LoVo (cell line): ENCODE data around the gene RAI1.
"Not testable (repeated sequence)": the region's sequence is repeated elsewhere in the genome, so short reads cannot be mapped to it uniquely, and the experiment has no call there.

ENCODE experiments used
- DNase-seq: peaks from one replicate; pipeline ENCODE4 v3.0.0-alpha.2; 2016; ENCODE audit warnings: low spot score

The RAI1 gene

DNA sequence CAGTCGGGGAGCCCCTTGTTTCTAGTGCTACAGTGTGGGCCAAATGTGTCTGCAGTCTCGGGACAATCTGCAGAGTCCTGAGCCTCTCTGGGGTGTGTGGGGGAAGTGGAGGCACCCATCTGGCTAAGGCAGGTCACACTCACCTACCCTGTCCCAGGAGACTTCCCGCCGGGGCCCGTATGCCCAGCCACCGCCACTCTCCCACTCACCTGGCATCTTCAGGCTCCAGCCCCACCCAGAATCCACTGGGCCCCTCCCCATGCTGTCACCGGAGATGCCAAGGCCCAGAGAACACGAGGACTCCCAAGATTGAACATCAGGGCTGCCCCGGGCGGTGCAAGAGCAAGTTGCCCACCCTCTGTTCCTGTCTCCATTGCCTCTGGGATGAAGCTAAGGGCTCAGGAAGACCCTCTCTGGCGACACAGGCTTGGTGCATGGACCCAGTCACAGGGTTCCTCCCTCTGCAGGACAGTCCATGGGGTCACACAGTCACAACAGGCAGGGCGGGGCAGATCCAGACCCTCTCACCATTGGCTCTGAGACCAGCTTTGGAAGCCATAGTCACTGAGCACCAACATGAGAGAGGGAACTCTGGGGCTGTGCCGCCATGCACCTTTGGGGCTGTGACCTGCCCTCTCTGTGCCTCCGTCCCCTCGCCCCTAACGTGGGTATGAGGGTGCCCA lies 117.5 kb downstream of the RAI1 start:
- no peak for DNase-seq

- no peak for DNase-seq
These were observed 119.3 kb downstream of the RAI1 start for GRCh38 chr17:17800504-17801021.

- DNase-seq: no peak
These were observed 120.7 kb downstream of the RAI1 start for GRCh38 chr17:17801800-17802481.

DNA sequence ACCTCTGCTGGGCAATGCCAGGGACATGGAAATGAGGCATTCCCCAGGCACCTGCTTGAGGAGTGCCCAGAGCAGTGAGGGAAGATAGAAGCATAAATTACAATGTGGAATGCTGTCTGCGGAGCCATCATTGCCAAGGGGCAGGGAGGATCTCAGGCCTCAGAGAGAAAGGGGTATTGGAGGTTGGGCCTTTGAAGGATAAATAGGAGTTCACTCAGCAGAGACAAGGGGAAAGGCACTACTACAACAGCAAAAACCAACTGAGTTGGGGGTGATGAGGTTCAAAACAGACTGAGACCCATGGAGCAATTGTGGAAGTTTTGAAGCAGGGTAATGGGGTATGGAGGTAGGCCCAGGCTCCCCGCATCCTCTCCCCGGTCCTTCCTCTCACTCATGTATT lies 122.7 kb downstream of the RAI1 start:
- no peak for DNase-seq

GRCh38 chr17:17805575-17805974 lies 124.3 kb downstream of the RAI1 start:
- no peak for DNase-seq

- DNase-seq: no peak
These were observed 124.8 kb downstream of the RAI1 start for GRCh38 chr17:17806035-17806434.

DNA sequence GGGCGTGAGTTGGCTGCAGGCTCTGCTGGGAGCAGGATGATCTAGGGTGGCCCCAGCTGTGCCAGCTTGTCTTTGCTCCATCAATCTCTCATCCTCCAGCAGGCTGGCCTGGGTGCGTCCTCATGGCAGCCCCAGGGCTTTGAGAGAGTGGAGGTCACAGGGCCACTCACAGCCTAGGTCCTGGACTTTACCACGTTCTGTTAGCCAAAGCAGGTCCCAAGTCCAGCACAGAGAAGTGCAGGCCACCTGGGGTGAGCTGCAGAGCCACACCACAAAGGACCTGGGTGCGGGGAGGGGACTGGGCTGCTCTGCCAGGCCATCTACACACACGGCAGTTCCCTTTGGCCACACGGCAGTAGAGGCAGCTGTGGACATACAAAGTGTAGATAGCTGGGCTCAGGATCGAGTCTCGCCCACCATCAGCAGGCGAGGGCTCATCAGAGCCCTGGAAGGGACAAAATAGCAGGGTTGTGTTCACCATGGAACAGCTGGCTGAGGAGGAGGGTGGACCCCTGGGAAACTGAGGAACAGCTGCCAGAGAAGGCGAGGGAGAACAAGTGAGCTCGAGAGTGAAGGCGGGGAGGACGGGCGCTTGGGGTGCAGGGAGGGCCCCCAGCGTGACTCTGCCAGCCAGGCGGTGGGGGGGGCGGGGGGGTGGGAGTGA lies 125.5 kb downstream of the RAI1 start:
- no peak for DNase-seq

DNA sequence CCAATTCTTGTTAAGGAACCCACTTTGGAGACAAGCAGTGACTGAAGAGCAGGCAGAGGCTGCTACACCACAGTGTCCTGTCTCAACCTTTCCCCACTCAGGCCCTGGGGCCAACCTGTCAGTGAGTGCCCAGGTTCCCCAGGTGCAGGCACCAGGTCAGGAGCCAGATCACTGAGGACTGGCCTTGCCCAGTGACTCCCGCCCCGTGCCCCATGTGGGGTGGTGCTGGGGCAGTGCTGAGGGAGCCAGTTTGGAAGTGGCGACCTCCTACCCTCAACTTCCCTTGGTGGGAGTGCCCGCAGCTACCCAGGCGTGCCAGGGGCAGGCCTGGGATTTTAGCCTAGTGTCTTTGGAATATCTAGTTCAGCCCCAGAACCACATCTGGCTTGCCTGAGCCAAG lies 126.2 kb downstream of the RAI1 start:
- DNase-seq: no peak

- DNase-seq: not testable (repeated sequence)
These were observed 126.9 kb downstream of the RAI1 start for GRCh38 chr17:17808200-17808599.

DNA sequence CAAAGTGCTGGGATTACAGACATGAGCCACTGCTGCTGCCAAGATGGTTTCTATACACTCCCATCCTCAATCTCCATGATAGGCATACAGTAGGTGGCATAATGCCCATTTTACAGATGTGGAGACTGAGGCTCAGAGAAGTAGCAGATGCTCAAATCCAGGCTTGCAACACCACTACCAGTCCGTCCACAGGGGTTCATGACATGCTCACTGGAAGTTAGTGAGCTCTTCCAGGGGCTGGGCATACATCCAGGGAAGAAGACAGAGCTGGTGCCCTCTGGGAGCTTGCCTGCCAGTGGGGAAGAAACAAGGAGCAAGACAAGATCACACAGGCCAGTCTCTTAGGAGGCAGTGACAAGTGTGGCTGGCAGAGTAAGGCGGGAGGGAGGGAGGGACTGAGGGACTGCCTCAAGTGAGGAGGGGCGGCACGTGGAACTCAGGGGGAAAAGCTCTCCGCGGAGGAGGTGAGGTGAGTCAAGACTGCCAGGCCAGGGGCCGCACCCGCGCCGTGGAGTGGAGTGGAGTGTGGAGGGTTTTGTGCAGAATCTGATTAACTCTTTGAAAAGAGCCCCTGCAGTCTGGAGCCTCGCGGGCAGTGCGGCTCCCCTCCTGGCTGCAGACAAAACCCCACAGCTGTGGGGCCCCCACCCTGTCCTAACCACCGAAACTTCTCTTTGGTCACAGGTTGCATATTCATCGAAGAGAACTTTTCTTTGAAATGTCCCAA lies 127.6 kb downstream of the RAI1 start:
- DNase-seq: no peak

- no peak for DNase-seq
These were observed 128.3 kb downstream of the RAI1 start for GRCh38 chr17:17809531-17810083.

DNA sequence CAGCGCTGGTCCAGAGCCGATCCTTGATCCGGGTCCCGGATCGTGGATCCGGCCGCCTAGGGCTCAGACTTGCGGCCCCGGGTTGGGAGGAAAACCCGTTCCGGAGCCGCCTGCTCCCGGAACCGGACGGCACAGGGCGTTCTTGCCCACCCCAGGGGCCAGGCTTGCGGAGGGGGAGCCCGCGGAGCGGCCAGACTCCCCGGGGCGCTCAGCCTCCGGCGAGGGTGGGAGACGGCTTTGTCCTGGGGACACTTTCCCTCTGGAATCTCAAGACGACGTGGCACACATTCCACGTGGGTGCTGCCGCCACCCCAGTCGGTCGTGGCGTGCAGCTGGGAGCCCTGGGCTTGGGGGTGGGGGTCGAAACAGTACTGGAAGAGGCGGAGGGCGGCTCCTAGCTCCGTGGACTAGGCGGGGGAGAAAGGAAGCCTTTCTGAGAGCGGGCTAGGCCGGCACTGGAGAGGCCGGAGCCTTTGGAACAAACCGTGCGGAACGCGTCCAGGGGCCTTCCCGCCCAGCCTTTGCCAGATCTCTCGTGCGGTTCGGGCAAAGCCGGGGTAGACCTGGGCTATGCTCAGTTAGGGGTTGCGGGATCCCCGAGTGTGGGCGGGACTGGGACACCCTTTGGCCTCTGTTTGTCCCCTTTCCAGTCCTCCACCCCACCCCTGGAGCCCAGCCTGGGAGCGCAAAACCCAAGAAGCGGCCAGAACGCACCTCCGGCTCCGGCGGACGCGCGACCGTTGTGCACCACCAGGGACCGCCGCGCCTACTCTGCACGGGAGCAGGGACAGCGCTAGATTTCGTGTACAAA lies 129.0 kb downstream of the RAI1 start:
- no peak for DNase-seq

- no peak for DNase-seq
These were observed 129.6 kb downstream of the RAI1 start for GRCh38 chr17:17810895-17811248.

DNA sequence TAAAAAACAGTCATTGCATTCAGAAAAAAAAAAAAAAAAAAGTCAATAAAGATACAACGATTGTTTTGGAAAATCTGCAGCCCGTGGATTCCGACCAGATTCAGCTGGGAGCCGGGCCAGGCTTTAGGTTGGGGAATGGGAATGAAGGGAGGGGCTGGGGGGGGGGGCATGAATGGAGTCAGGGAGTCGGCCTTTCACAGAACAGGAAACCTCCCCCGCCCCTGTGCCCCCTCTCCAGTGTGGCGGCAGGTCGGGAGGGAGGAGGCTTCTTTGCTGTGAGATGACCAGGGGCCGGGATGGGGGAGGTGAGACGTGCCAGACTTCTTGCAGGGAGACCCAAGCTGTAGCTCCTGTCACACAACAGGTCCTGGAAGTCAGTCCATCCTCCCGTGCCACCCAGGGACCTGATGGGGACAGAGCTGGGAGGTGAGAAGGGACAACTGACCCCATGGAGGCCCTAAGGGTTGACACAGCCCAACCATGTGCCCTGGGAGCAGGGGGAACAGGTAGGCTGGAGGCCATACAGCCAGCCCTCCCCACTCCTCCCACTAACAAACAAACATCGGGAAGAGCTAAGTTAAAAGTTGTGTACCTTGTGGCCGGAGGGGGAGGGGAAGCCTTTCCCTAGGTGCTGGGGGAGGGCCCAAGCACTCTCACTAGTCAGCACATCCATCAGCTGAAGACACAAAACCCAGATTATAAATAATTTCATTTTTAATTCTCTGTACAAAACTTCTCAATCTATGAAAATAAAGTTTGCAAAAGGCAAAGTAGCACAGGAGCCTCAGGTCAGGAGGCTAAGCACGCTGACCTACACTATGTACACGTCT lies 130.3 kb downstream of the RAI1 start:
- DNase-seq: no peak

GRCh38 chr17:17812211-17813054 lies 131.2 kb downstream of the RAI1 start:
- no peak for DNase-seq

GRCh38 chr17:17813055-17813724 lies 131.9 kb downstream of the RAI1 start:
- no peak for DNase-seq

- DNase-seq: no peak
These were observed 132.5 kb downstream of the RAI1 start for GRCh38 chr17:17813725-17814095.

DNA sequence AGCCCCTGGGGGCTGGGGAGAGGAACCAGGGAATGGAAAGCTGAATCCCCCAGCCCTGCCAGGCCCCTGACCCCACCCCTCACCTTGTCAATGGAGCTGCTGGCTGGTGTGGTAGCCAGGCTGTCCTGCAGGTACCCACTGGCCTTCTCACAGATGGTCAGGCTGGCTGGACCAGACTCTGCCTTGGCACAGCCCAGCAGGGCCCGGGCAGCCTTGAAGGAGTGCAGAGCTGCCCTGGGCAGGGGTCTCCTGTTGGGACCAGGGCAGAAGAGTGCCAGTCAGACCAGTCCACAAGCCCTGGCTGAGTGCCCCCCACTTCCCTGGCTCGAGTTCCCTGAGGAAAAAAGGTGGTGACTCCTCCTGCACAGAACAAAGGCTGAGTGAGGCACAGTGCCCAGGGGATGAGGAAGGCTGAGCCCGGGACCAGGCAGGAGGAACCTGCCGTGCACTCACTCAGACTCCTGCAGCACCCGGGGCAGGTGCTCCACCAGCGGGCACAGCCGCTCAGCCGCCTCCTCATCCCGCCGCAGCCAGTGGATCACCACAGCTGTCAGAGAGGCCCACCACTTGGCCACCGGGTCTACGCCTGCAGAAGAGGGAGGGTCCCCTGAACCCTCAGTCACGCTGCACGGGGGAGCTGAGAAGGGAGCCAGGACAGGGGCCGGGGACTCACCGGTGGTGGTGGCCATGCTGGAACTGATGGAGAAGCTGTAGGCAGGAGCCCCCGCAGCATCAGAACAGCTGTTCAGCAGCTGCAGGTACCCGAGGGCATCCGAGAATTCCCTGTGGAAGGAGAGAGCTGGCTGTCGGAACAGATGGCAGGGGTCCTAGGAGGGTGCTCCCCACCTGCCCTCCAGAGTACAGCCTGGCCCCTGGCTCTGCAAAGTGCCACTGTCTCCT lies 133.2 kb downstream of the RAI1 start:
- DNase-seq: no peak
